Ammon's horn (tissue), 1 donor: ENCODE data around the gene CACNA1C.

Source experiments
- DNase-seq: peaks from one replicate; pipeline ENCODE4 v3.0.0-alpha.2; 2016; ENCODE audit warnings: low spot score

Gene CACNA1C

GRCh38 chr12:2035431-2036055 is 17.2 kb upstream of the CACNA1C start:
- no peak for DNase-seq

GRCh38 chr12:2039034-2039433 is 13.8 kb upstream of the CACNA1C start:
- DNase-seq, result no peak

- DNase-seq, result no peak
Observed at GRCh38 chr12:2043054-2043453, 9.7 kb upstream of the CACNA1C start.

GRCh38 chr12:2044165-2044564 is 8.6 kb upstream of the CACNA1C start:
- no peak for DNase-seq

- DNase-seq, result no peak
Observed at GRCh38 chr12:2046957-2047356, 5.8 kb upstream of the CACNA1C start.

- no peak for DNase-seq
Observed at GRCh38 chr12:2047752-2048151, 5.0 kb upstream of the CACNA1C start.

- no peak for DNase-seq
Observed at GRCh38 chr12:2049604-2050540, 2.9 kb upstream of the CACNA1C start.

- DNase-seq, result no peak
Observed at GRCh38 chr12:2051700-2052621, 826 bp upstream of the CACNA1C start.

- DNase-seq, result no peak
Observed at GRCh38 chr12:2053691-2054090, 904 bp downstream of the CACNA1C start.

- DNase-seq, result no peak
Observed at GRCh38 chr12:2054091-2055018, 1.6 kb downstream of the CACNA1C start.

GRCh38 chr12:2057041-2057794 is 4.4 kb downstream of the CACNA1C start:
- peak; percentile 56 for DNase-seq

GRCh38 chr12:2057795-2058408 is 5.1 kb downstream of the CACNA1C start:
- no peak for DNase-seq

GRCh38 chr12:2058837-2059236 is 6.0 kb downstream of the CACNA1C start:
- DNase-seq, result no peak

- DNase-seq, result no peak
Observed at GRCh38 chr12:2061402-2061801, 8.6 kb downstream of the CACNA1C start.

- DNase-seq, result no peak
Observed at GRCh38 chr12:2064071-2064507, 11.3 kb downstream of the CACNA1C start.

GRCh38 chr12:2068653-2069052 is 15.9 kb downstream of the CACNA1C start:
- no peak for DNase-seq

- DNase-seq, result no peak
Observed at GRCh38 chr12:2070440-2071045, 17.8 kb downstream of the CACNA1C start.

GRCh38 chr12:2074792-2075191 is 22.0 kb downstream of the CACNA1C start:
- no peak for DNase-seq

GRCh38 chr12:2075508-2076195 is 22.9 kb downstream of the CACNA1C start:
- DNase-seq, result no peak
